NCI-H128 (cell line): ENCODE data around the gene SACM1L.
"Not testable (repeated sequence)": the region's sequence is repeated elsewhere in the genome, so short reads cannot be mapped to it uniquely, and the experiment has no call there.

Source experiments
- DNase-seq: peaks from one replicate; lab custom pipeline; 2025; ENCODE audit not compliant: unreplicated experiment; lab: John Stamatoyannopoulos, UW

Gene SACM1L

GRCh38 chr3:45691842-45692241, 2.6 kb downstream of the SACM1L start:
- no peak for DNase-seq

- DNase-seq: no peak
Observed at GRCh38 chr3:45692866-45693265, 3.7 kb downstream of the SACM1L start.

GRCh38 chr3:45693941-45694521, 4.8 kb downstream of the SACM1L start:
- DNase-seq: no peak

DNA sequence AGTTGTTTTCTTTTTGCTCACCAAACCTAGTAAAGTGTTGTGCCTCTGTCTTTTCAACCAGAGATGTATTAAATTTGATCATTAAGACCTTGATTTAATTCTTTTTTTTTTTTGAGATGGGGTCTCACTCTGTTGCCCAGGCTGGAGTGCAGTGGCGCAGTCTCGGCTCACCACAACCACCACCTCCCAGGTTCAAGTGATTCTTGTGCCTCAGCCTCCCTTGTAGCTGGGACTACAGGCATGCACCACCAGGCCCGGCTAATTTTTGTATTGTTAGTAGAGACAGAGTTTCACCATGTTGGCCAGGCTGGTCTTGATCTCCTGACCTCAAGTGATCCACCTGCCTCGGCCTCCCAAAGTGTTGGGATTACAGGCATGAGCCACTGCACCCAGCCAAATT, 6.0 kb downstream of the SACM1L start:
- not testable (repeated sequence) for DNase-seq

DNA sequence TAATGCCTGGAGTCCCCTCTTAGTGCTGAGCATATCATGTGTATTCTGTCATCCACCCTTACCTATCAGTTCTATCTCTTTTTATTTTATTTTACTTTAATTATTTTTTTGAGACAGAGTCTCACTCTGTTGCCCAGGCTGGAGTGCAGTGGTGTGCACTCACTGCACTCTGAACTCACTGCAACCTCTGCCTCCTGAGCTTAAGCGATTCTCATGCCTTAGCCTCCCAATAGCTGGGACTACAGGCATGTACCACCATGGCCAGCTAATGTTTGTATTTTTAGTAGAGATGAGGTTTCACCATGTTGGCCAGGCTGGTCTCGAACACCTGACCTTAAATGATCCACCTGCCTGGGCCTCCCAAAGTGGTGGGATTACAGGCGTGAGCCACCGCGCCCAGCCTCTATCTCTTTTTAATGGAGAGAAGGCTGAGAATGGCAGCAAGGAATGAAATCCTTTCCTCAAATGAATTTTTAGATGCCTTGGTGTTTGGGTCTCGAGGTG, 11.4 kb downstream of the SACM1L start:
- no peak for DNase-seq

DNA sequence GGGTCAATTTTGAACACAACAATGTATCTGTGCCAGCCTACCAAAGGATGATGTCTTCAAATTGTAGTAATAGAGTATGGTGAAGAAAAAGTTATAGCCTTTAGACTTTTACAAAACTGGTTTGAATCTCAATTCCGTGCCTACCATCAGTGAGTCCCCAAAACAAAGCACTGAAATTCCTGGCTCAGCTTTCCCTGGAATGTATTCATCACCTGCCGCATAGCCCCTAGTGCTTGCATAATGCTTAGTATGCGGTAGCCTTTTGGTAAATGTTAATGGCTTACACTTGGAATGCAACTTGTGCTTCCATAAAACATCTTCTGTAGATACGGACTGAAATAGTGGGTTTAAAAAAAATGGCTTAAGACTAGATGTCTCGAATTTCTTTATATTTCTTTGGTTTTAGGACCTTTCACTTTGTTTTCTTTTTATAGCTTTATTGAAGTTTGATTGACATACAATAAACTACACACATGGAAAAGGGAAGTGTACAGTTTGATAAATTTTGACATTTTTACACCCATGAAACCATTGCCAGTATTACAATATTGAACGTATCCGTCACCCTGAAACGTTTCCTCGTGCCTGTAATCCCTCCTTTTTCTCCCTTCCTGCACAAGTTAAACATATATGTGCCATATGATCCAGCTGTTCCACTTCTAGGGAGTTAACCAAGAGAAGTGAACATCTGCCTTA, 12.1 kb downstream of the SACM1L start:
- no peak for DNase-seq

GRCh38 chr3:45704301-45704943, 15.2 kb downstream of the SACM1L start:
- no peak for DNase-seq

DNA sequence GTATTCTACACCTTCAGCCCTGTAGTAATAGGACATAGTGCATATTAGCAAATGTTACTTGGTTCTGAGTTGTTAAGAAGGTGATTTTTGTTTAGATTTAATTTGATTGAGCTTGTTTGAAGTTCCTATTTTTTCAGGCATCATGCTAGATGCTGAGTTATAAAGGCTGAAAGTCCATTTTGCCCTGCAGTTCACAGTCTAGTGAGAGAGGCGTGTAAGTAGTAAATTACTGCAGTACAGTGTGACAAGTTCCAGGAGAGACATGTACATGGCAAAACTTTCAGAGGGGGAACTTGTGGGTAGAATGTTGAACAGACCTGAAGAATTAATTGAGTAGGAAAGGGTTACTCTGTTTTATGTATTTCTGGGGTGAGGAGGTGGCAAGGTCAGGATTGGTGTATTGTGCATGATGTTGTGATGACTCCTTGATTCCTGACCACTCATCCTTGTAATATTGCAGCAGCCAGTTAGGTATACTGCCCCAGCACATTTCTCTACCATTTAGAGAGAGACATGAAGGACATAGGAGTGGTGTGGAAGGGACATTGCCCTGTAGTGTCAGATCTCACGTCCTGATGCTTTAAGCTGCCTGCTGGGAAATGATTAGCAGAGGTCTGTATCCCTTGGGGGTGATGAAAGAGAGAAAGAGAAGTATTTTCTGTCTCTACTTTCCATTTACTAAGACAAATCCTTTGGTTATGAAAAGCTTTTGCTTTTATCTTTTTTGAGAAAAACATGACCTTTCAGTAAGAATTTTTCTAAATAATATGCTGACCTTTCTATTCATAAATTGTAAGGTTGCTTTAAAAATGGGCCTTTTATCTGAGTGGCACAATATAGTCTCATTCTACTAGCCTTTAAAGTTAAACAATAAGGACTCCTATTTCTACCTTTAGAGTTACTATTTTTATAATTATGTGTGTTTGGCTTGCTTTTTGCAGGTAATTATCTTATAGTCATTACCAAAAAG, 16.9 kb downstream of the SACM1L start:
- DNase-seq: no peak

GRCh38 chr3:45711931-45712330, 22.7 kb downstream of the SACM1L start:
- DNase-seq: no peak

GRCh38 chr3:45712434-45713110, 23.4 kb downstream of the SACM1L start:
- no peak for DNase-seq

DNA sequence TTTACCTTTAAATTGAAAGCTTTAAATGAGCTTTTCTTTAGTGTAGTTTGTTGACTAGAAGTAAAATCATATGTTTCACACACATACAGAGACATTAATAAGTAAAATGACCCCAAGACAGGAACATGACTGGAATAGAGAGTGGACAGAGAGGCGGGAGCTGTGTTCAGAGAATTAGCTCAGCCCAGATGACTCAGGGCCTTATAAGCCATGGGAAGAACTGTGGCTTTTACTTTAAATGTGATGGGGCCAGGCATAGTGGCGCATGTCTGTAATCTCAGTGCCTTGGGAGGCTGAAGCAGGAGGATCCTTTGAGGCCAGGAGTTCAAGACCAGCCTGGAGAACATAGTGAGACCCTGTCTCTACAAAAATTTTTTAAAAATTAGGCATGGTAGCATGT, 26.7 kb downstream of the SACM1L start:
- DNase-seq: no peak

DNA sequence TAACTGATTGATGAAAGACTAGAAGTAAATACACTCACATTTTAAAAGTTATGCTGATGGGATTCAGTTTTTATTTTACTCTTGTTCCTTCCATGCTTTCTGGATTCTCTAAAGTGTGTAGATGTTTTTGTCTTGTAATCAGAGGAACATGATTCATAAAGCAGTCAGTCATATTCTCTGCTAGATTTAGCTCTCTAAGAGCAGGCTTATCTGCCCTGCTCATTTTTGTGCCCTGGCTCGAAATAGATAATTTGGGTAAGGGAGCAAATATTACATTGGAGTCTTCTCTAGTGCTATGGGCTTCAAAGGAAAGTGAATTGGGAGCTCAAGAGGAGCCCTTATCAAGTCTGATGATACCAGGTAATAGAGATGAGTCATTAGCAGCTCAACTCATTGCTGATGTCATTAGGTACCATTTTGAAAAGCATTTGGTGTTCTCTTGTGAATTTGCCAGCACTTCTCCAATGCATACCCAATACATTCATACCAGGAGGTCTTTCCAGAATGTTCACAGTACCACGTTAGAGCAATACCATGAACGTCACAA, 27.7 kb downstream of the SACM1L start:
- no peak for DNase-seq

DNA sequence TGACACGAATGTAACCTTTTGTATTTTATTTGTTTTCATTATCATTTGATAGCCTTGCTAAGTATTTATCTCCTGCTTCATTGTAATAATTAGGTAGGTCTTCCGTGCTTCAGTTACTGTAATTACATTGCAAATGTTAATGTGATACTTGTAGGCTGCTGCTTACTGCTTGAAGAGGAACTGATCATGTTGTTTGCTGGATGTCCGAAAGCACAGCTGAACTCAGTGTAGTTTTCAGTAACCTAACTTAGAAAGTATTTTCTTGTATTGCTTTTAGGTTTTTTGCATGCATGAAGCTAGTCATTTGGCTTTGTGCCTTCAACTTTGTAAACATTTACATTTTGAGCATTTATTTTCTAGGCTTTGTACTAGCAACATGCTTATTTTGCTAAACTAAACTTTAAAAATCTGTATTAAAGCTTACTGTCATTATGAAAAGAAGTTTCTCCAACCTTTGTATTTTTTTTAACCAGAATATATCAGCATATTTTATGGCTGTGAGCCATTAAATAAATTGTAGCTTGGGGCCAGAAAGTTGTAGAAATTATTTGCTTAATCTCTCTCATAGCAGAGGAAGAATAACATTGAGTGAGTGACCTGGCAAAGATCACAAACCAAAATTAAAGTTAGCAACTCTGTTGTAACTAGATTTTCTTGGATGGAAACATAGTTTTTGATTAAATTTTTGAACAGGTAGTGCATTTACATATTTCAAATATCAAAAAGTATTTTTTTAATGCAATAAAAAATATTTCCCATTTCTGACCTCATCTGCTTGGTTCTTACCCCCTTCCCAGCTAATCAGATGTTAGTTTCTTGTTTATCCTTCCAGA, 30.7 kb downstream of the SACM1L start:
- DNase-seq: no peak

GRCh38 chr3:45724911-45725310, 35.7 kb downstream of the SACM1L start:
- no peak for DNase-seq

- no peak for DNase-seq
Observed at GRCh38 chr3:45729614-45730013, 40.4 kb downstream of the SACM1L start.

- DNase-seq: no peak
Observed at GRCh38 chr3:45730409-45731154, 41.4 kb downstream of the SACM1L start.

GRCh38 chr3:45736707-45737106, 47.5 kb downstream of the SACM1L start:
- no peak for DNase-seq

GRCh38 chr3:45737234-45737633, 48.0 kb downstream of the SACM1L start:
- no peak for DNase-seq

GRCh38 chr3:45739991-45740390, 50.8 kb downstream of the SACM1L start:
- no peak for DNase-seq
